ENCODE data around the gene FLNB.

The FLNB gene

GRCh38 chr3:58039601-58040000 is 31.4 kb downstream of the FLNB start:
- no peak for TF ChIP-seq CTCF (IDR thresholded peaks at IDR 0.05)
- Histone ChIP-seq H3K27ac (no peak overlapping the region), H3K4me3 (no peak overlapping the region)
- DNase-seq (ENCODE audit: low spot score), result no peak

GRCh38 chr3:58041182-58041825 is 33.1 kb downstream of the FLNB start:
- peak overlapping the region in 1 of 2 donors; percentile 63 for H3K27ac ChIP-seq
- H3K4me3 ChIP-seq, result no peak overlapping the region
- no peak for DNase-seq (ENCODE audit: low spot score)
- no peak for TF ChIP-seq CTCF (IDR thresholded peaks at IDR 0.05)

- DNase-seq (ENCODE audit: low spot score), result no peak
- peak overlapping the region in 1 of 2 donors; percentile 63 for H3K27ac ChIP-seq
- H3K4me3 ChIP-seq, result no peak overlapping the region
- TF ChIP-seq CTCF (IDR thresholded peaks at IDR 0.05), result no peak
These were observed 33.7 kb downstream of the FLNB start for GRCh38 chr3:58041826-58042324.

- Histone ChIP-seq H3K4me3 (no peak overlapping the region), H3K27ac (peak overlapping the region in 1 of 2 donors; percentile 74)
- TF ChIP-seq CTCF (IDR thresholded peaks at IDR 0.05), result no peak
- DNase-seq (ENCODE audit: low spot score), result no peak
These were observed 34.9 kb downstream of the FLNB start for GRCh38 chr3:58042947-58043707.

- no peak overlapping the region for H3K4me3 ChIP-seq
- no peak for DNase-seq (ENCODE audit: low spot score)
- peak overlapping the region; percentile 25 to 74 for H3K27ac ChIP-seq
- no peak for TF ChIP-seq CTCF (IDR thresholded peaks at IDR 0.05)
These were observed 35.7 kb downstream of the FLNB start for GRCh38 chr3:58043933-58044332.

GRCh38 chr3:58044691-58045483 is 36.7 kb downstream of the FLNB start:
- no peak for TF ChIP-seq CTCF (IDR thresholded peaks at IDR 0.05)
- no peak for DNase-seq (ENCODE audit: low spot score)
- Histone ChIP-seq H3K4me3 (no peak overlapping the region), H3K27ac (peak overlapping the region; percentile 25 to 74)
